Mucosa of rectum (tissue), 2 donors: ENCODE measurements around the gene PMS1.
"Not testable (repeated sequence)": the region's sequence is repeated elsewhere in the genome, so short reads cannot be mapped to it uniquely, and the experiment has no call there.

Experiments used
- H3K27ac ChIP-seq, 2 donors: one replicate each; pipeline ENCODE4 v1.7.0; 2013; ENCODE audit warnings: inconsistent platforms in 2 of 2, low read depth in 2 of 2, low read length in 2 of 2
- H3K27me3 ChIP-seq, 2 donors: one replicate each; pipeline ENCODE4 v1.7.0; 2013; ENCODE audit warnings: low read length in 2 of 2; ENCODE audit not compliant: control insufficient read depth in 2 of 2, insufficient read depth in 2 of 2
- H3K36me3 ChIP-seq, 2 donors: one replicate each; pipeline ENCODE4 v1.7.0; 2013; ENCODE audit warnings: low read length in 2 of 2; ENCODE audit not compliant: control insufficient read depth in 2 of 2, insufficient read depth in 2 of 2
- H3K4me1 ChIP-seq, 2 donors: one replicate each; pipeline ENCODE4 v1.7.0; 2013; ENCODE audit warnings: low read length in 2 of 2, mild to moderate bottlenecking in 1 of 2; ENCODE audit not compliant: control insufficient read depth in 2 of 2, insufficient read depth in 2 of 2
- H3K4me3 ChIP-seq, 2 donors: one replicate each; pipeline ENCODE4 v1.7.0; 2013; ENCODE audit warnings: low read length in 2 of 2
- H3K9ac ChIP-seq, 2 donors: one replicate each; pipeline ENCODE4 v1.7.0; 2013; ENCODE audit warnings: low read length in 2 of 2, low read depth in 1 of 2, mild to moderate bottlenecking in 1 of 2
- H3K9me3 ChIP-seq, 2 donors: one replicate each; pipeline ENCODE4 v1.7.0; 2013; ENCODE audit warnings: low read length in 2 of 2; ENCODE audit not compliant: control insufficient read depth in 2 of 2
- donor health status: healthy.
- donor health status: Normal muscosa, but diverticular disease.

The PMS1 gene

DNA sequence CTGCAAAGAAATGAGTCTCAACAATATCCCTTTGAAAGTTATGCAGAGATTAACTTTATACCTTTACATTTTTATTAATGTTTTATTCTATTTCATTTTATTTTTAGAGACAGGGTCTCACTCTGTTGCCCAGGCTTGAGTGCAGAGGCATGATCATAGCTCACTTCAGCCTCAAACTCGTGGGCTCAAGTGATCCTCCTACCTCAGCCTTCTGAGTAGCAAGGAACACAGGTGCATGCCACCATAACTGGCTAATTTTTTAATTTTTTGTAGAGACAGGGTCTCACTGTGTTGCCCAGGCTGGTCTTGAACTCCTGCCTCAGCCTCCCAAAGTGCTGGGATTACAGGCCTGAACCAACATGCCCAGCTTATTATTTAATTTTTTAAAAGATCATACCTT lies 50.4 kb downstream of the PMS1 start:
- H3K4me1 ChIP-seq, H3K27me3 ChIP-seq, H3K9me3 ChIP-seq, H3K36me3 ChIP-seq, H3K27ac ChIP-seq, H3K4me3 ChIP-seq, H3K9ac ChIP-seq: not testable (repeated sequence)

DNA sequence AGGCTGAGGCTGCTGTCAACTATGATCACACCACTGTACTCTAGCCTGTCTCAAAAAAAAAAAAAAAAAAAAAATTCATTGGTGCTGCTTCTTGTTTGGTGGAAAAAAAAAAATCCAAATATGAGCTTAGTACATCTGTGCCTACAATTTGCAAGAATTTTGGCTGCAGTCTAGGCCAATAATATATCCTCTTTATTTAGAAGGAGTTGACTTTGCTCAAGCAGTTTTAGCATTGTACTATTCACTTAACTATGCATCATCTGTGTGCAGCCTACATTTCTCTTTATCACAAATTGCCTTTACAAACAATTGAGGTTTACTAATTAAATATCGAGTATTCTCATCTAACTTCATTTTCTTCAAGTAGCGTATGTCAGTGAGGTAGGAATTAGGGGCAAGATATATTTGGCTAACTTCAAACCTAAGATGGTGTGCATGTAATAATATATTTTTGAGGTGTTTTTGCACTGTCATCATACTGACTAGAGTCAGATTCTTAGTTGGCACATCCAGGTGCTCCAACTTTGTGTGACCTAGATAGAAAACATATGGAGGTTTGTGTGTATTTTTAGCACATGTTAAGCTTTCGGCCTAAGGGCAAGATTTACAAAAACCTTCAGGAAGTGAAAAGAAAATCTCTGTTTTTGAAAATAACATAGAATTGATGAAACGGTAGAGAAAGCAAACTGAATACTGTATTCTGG lies 51.8 kb downstream of the PMS1 start:
- H3K4me1 ChIP-seq: no peaks in the 10 kb centered on the region
- H3K27me3 ChIP-seq: no peaks in the 10 kb centered on the region
- H3K27ac ChIP-seq: no peak overlapping the region
- H3K36me3 ChIP-seq: no peaks in the 10 kb centered on the region
- H3K9me3 ChIP-seq: no peaks in the 10 kb centered on the region
- H3K4me3 ChIP-seq: no peak overlapping the region
- H3K9ac ChIP-seq: no peak overlapping the region

DNA sequence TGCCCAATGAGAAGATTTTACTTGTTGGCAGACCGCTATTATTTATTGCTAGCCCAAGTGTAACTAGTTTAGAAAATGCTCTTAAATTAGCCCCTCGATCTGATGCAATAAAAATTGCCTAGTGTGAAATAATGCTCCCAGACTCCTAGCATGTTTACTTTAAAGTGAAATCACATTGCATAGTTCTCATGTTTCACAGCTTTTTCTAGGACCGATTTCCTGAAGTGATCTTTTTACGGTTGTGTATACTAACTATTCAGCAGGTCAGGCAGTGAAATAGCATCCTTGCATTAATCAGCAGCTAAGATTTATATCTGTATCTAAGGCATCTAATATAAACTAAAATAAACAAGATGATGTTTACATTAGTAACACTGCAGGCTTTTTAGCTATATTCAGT lies 52.4 kb downstream of the PMS1 start:
- Histone ChIP-seq H3K27me3 (no peaks in the 10 kb centered on the region), H3K4me1 (no peaks in the 10 kb centered on the region), H3K4me3 (no peak overlapping the region), H3K9me3 (no peaks in the 10 kb centered on the region), H3K9ac (no peak overlapping the region), H3K27ac (no peak overlapping the region), H3K36me3 (no peaks in the 10 kb centered on the region)

DNA sequence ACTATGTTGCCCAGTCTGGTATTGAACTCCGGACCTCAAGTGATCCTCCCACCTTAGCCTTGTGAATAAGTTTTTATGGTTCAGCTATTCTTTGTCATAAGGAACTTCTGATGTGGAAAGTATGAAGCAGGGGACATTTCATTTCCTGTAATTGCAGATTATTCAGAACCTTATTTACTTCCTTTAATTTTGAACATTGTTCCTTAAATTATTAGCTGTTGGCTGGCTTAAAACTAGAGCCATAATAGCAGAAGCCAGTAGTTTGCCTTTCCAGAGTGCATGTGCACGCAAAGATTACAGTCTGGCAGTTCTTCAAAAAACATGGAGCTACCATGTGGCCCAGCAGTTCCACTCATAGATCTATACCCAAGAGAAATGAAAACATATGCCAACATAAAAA lies 53.1 kb downstream of the PMS1 start:
- no peaks in the 10 kb centered on the region for H3K27me3 ChIP-seq

DNA sequence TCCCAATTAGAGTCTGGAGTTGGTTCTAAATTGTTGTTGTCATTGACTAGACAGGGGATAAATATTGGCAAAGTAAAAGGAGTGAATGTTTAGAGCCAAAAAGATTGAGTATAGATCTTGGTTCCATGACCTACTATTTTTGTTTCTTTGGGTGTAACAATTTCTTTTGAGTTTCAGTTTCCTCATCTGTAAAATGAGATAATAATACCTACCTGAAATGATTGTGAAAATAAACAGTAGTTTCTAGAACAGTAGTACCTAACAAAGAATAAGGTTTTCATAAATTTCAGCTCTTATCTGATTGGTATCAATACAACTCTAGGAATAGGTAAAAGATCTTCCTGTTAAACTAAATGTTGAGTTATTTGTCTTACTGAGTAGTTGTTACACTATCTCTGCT lies 56.8 kb downstream of the PMS1 start:
- no peaks in the 10 kb centered on the region for H3K27me3 ChIP-seq
- no peak overlapping the region for H3K27ac ChIP-seq
- no peaks in the 10 kb centered on the region for H3K9me3 ChIP-seq
- H3K36me3 ChIP-seq: no peaks in the 10 kb centered on the region
- no peak overlapping the region for H3K9ac ChIP-seq
- H3K4me1 ChIP-seq: no peaks in the 10 kb centered on the region
- H3K4me3 ChIP-seq: no peak overlapping the region

More for the DNA sequence above, 53.1 kb downstream of the PMS1 start:
- Histone ChIP-seq H3K9ac (no peak overlapping the region), H3K4me1 (no peaks in the 10 kb centered on the region), H3K4me3 (no peak overlapping the region), H3K36me3 (no peaks in the 10 kb centered on the region), H3K9me3 (no peaks in the 10 kb centered on the region), H3K27ac (no peak overlapping the region)

DNA sequence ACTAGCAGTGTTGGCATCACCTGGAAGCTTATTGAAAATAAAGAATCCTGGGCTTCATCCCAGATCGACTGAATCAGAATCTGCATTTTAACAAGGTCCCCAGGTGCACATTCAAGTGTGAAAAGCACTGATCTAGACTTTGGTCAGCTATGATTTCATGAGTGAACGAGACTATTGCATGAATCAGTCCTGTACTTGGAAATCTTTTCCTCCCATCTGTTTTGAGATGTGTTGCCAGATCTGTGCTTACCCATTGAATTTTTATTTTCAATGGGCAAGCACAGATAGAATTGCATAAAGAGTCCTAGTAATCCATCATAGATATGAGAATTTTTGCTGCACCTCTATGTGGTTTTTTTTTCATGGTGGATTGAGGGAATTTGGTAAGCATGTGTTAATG lies 64.0 kb downstream of the PMS1 start:
- Histone ChIP-seq H3K27ac (no peak overlapping the region), H3K9me3 (no peaks in the 10 kb centered on the region), H3K36me3 (peaks cover 0 to 13% of the 10 kb centered on the region in 2 donors), H3K9ac (no peak overlapping the region), H3K4me1 (no peaks in the 10 kb centered on the region), H3K4me3 (no peak overlapping the region), H3K27me3 (no peaks in the 10 kb centered on the region)

DNA sequence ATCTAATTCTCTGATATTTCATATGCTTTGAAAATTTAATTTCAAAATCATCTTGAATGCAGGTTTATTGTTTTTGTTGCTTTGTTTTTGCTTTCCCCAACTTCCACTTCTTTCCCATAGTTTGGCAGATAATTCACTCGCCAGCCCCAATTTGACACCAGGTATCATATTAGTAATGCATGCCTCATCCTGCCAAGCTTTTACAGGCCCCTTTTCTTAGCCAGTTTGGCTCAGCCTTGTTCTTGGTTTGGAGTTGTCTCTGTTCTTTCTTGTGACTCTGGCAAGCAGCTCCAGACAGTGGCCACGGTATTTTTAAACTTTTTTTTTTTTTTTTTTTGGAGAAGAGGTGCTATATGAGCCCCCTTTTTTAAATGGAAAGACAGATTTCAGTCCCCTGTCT lies 65.3 kb downstream of the PMS1 start:
- no peaks in the 10 kb centered on the region for H3K4me1 ChIP-seq
- peaks cover 0 to 13% of the 10 kb centered on the region in 2 donors for H3K36me3 ChIP-seq
- H3K9me3 ChIP-seq: no peaks in the 10 kb centered on the region
- H3K9ac ChIP-seq: no peak overlapping the region
- H3K27ac ChIP-seq: no peak overlapping the region
- H3K4me3 ChIP-seq: no peak overlapping the region
- H3K27me3 ChIP-seq: no peaks in the 10 kb centered on the region

DNA sequence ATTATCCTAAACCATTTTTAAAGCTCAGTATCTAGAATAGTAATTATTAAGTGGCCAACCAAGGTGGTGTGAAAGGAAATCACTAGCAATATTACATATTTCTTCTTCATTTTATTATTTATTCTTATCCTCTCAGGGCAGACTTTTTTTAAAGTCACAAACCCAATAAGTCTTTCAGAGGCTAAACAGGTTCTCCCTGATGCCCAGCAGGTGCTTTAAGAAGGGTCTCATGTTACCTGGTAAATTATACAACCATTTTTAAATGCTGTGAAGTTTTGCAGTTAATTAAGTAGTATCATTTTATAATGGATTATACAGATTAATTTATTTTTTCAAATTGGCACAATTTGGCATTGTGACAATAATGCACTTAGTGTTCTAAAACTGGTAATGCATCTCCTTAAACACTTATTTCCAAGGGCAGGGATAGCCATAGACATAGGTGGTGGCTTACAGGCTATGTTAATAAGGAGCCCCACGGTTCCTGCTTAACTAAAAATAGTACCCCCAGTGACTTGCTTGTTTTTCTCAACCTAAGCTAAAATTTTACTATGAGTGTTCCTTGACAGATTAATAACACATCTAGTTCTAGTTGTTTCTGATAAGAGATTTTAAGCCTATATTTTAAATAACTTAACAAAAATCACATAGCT lies 67.0 kb downstream of the PMS1 start:
- Histone ChIP-seq H3K27me3 (no peaks in the 10 kb centered on the region), H3K9ac (no peak overlapping the region), H3K4me3 (no peak overlapping the region), H3K36me3 (peaks cover 0 to 13% of the 10 kb centered on the region in 2 donors), H3K27ac (no peak overlapping the region), H3K9me3 (no peaks in the 10 kb centered on the region), H3K4me1 (no peaks in the 10 kb centered on the region)

DNA sequence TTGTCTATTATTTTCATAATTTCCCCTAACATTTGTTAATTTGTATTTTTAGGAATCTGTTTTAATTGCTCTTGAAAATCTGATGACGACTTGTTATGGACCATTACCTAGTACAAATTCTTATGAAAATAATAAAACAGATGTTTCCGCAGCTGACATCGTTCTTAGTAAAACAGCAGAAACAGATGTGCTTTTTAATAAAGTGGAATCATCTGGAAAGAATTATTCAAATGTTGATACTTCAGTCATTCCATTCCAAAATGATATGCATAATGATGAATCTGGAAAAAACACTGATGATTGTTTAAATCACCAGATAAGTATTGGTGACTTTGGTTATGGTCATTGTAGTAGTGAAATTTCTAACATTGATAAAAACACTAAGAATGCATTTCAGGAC lies 69.9 kb downstream of the PMS1 start:
- Histone ChIP-seq H3K36me3 (peaks cover 0 to 5% of the 10 kb centered on the region in 2 donors), H3K27me3 (no peaks in the 10 kb centered on the region), H3K9me3 (no peaks in the 10 kb centered on the region), H3K27ac (no peak overlapping the region), H3K4me1 (no peaks in the 10 kb centered on the region), H3K4me3 (no peak overlapping the region), H3K9ac (no peak overlapping the region)

DNA sequence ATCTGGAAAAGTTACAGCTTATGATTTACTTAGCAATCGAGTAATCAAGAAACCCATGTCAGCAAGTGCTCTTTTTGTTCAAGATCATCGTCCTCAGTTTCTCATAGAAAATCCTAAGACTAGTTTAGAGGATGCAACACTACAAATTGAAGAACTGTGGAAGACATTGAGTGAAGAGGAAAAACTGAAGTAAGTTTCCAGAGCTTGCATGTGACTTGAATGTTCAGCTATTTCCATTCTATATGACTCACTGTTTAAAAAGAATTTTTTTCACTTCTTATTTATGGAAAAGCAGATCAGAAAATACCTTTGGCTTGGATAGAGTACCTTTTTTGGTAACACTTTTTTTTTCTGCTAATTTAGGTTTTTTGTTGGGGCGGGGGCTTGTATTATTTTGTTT lies 70.7 kb downstream of the PMS1 start:
- Histone ChIP-seq H3K27me3 (no peaks in the 10 kb centered on the region), H3K9ac (no peak overlapping the region), H3K27ac (no peak overlapping the region), H3K4me1 (no peaks in the 10 kb centered on the region), H3K4me3 (no peak overlapping the region), H3K36me3 (no peaks in the 10 kb centered on the region), H3K9me3 (no peaks in the 10 kb centered on the region)
